Measurements from ENCODE around the gene GTPBP6.

GRCh38 chrX:360496-361150, 42.0 kb upstream of the GTPBP6 start:
- no peak for TF ChIP-seq CTCF (IDR thresholded peaks at IDR 0.05)
- no peak for TF ChIP-seq ZFX (IDR thresholded peaks at IDR 0.05; ENCODE audit: borderline replicate concordance)
